NCI-H146 treated with DMSO at 0.1 percent for 48 hours (cell line): ENCODE results near the gene LRRC71.

Experiments
- DNase-seq: peaks from one replicate; lab custom pipeline; 2025; ENCODE audit not compliant: unreplicated experiment; lab: John Stamatoyannopoulos, UW

Gene LRRC71

DNA sequence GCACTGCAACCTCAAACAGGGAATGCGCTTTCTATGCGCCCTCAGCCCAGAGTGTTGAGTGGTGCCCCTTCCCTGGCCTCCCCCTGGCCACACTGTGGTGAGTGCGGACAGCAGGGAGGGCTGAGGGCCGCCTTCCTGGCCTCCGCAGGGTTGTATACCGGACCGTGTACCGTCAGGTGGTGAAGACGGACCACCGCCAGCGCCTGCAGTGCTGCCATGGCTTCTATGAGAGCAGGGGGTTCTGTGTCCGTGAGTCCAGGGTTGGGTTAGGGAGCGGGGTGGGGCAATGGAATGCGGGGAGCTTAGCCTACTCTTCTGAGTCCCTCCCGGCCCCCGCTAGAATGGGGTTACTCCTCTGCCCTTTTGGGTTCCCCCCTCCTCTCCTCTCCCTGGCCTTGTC lies 15.3 kb upstream of the LRRC71 start:
- no peak for DNase-seq

DNA sequence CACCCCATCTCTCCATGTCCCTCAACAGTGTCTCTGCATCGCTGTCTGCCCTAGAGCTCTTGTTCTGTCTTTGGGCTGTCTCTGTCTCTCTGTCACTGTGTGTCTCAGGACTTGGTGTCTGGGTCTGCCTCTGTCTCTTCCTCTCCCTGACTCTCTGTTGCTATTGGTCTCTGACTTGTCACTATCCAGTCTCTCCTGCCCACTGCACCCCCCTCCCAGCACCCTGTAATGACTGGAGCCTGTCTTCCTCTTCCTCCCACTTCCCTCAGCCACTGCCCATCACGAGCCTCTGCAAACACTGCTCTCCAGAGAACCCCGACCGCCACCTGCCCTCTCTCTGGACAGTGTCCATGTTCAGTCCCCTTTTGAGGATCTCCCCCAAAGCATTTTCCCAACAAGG lies 14.8 kb upstream of the LRRC71 start:
- no peak for DNase-seq

DNA sequence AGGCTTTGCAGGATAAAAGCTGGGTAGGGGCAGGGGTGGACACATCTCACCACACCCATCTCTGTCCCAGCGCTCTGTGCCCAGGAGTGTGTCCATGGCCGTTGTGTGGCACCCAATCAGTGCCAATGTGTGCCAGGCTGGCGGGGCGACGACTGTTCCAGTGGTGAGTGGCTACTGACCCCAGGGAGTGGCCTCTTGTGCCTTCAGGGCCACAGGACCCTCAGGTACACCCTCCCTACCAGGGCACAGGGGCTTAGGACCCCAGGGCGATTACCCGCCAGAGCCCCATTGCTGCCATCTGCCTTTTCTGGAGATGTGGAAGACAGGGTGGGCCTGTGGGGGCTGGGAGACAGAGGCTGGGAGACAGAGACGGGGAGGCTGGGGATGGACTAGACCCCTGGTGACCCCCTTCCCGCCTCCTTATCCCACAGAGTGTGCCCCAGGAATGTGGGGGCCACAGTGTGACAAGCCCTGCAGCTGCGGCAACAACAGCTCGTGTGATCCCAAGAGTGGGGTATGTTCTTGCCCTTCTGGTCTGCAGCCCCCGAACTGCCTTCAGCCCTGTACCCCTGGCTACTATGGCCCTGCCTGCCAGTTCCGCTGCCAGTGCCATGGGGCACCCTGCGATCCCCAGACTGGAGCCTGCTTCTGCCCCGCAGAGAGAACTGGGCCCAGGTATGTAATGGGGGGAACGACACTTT lies 14.1 kb upstream of the LRRC71 start:
- no peak for DNase-seq

- DNase-seq = no peak
Observed at GRCh38 chr1:156908541-156908940, 11.9 kb upstream of the LRRC71 start.

DNA sequence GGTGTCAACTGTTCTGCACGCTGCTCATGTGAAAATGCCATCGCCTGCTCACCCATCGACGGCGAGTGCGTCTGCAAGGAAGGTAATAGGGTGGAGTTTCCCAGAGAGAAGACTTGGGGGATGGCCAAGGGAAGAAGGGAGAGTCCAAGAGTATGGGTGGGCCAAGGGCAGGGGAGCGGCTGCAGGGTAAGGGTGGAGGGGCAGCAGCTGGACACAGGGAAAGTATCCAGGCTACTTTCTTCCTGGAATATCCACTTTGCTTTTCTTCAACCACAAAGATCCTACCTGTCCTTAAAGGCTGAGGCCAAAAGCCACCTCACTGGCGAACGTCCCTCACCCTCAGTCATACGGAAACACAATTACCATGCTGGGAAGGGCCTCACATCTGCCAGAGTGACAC lies 11.5 kb upstream of the LRRC71 start:
- no peak for DNase-seq

GRCh38 chr1:156909671-156910070 lies 10.8 kb upstream of the LRRC71 start:
- DNase-seq = no peak

- no peak for DNase-seq
Observed at GRCh38 chr1:156910309-156910782, 10.1 kb upstream of the LRRC71 start.

GRCh38 chr1:156911577-156912298 lies 8.7 kb upstream of the LRRC71 start:
- DNase-seq = no peak

- DNase-seq = no peak
Observed at GRCh38 chr1:156912310-156912709, 8.1 kb upstream of the LRRC71 start.

GRCh38 chr1:156912861-156913808 lies 7.3 kb upstream of the LRRC71 start:
- DNase-seq = no peak

- DNase-seq = no peak
Observed at GRCh38 chr1:156913809-156914387, 6.5 kb upstream of the LRRC71 start.

DNA sequence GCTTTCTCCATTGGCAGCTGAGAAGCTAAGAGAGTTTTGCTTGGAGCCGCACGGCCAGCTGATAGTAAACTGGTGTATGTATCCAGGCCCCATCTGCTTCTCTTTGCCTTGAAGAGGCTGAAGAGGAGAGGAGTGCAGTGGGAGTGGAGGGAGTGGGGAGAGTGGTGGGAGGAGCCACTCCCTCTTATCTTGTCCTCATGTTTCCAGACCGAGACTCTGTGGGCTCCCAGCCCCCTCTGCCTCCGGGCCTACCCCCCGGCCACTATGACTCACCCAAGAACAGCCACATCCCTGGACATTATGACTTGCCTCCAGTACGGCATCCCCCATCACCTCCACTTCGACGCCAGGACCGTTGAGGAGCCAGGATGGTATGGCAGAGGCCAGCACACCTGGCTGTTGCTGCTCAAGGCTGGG lies 6.0 kb upstream of the LRRC71 start:
- no peak for DNase-seq

- DNase-seq = no peak
Observed at GRCh38 chr1:156921053-156921529, 659 bp downstream of the LRRC71 start.

DNA sequence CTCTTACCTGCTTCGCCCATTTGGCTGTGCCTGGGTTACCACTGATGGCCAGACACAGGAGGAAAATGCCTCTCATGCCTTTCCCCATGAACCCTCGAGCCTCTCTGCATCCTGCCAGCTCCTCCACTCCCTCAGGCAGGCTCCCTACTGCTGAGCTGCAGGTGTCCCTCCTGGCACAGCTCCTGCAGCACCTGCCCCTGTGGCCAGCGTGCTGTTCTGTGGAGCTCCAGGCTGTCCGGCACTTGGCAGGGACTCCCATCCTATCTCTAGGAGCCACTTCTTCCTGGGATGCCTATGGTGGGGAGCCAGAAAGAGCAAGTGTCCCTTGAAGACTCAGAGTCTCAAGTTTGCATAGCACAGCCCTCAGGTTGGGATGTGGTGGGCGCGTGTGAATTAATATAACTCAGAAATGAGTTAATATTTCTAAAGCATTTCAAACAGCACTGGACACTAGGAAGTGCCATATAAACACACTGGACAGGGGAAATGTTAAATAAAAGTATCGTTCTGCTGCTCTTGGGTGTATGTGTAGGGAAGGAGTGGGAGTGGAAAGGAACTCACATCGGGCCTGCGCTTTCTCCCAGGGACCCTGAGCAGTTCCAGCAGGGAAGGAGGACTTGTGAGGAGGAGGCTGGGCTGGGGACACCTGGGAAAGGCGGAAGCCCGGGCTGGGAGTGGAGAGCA lies 2.7 kb downstream of the LRRC71 start:
- DNase-seq = peak; percentile 35

DNA sequence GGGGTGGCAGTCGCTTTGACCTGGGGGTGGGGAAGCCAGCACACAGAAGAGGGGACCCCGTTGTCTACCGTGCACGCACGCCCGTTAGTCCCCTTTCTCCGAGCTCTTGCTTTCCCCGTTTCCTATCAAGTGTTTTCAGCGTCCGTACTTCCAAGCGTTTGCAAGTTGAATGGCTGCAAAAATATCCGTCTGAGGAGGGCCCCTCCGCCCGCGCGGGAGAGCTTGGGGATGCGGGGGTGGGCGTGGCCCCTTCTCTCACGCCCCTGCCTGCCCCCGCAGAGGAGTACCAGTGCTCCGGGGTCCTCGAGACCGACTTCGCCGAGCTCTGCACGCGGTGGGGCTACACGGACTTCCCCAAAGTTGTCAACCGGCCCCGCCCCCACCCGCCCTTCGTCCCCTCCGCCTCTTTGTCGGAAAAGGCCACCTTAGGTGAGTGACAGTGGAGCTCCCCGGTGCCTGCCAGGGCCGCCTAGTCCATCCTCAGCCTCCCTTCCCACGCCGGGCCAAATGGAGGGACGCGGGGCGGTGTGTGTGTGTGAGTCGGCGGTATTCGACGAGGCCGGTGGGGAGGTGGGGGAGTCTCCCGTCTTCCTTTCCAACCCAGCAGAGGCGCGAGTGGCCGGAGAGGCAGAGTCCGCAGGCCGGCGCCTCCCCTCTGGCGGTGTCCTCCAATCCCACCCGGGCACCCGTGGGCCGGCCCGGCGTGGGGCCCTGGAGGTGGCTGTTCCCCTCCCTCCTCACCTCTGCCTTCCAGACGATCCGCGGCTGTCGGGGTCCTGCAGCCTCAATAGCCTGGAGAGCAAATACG lies 3.4 kb downstream of the LRRC71 start:
- DNase-seq = no peak

GRCh38 chr1:156924478-156925153 lies 4.2 kb downstream of the LRRC71 start:
- DNase-seq = no peak

DNA sequence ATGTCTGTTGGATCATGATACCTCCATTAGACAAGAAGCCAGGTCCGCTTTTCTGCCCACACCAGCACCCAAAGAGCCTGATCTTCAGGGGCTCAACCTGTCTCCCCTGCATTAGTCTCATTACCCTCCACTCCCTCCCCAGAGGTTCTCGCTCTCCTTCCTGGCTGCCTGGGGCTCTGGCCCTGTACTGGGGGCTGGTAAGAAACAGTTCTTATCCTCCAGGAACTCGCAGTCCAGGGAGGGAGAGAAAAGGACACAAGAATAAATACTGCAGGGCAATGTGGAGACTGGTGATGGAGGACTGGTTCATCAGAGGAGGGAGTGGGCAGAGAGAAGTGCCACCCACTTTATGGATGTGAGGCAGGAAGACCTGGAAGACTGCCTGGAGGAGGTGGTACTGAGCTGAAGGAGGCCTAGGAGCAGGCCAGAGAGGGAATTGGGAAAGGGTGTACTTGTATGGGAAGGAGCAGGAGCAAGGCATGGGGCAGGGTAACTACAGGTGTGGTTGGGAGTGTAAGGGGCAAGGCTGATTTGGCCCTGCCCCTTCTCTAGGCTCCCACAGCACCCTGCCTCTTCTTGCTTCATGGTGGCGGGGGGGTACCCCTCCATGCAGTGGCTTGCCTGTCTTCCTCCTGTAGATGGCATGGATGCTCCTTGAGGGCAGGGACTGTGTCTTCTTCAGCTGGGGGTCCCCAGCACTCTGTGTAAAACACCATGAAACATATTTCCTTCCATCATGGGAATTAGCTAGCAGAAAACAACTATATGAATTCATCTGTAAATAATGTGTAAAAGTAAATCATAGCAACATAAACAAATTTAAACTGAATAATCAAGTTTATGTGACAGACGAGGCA lies 5.0 kb downstream of the LRRC71 start:
- DNase-seq = no peak

- DNase-seq = no peak
Observed at GRCh38 chr1:156926175-156926574, 5.7 kb downstream of the LRRC71 start.
